ENCODE results near the gene PKDREJ.

PKDREJ gene

GRCh38 chr22:46246178-46246577, 17.0 kb downstream of the PKDREJ start:
- Histone ChIP-seq H3K4me3 (ENCODE audit: insufficient read length, low read depth) (no peak overlapping the region), H3K9me3 (ENCODE audit: insufficient read depth, low read length) (no peaks in the 10 kb centered on the region), H3K36me3 (ENCODE audit: insufficient read depth, insufficient read length, low read length) (peaks cover 29% of the 10 kb centered on the region), H3K27me3 (ENCODE audit: insufficient read depth, insufficient read length) (peaks cover 4% of the 10 kb centered on the region), H3K9ac (ENCODE audit: insufficient read length, low read depth) (no peak overlapping the region), H3K4me1 (ENCODE audit: insufficient read depth, insufficient read length) (peaks cover 4% of the 10 kb centered on the region)
- no peak for TF ChIP-seq ZNF274 (IDR thresholded peaks at IDR 0.05; ENCODE audit: low read depth, low read length)
- TF ChIP-seq SUZ12 (IDR thresholded peaks at IDR 0.05; ENCODE audit: extremely low read depth, insufficient read depth, insufficient read length), result no peak
- TF ChIP-seq YY1 (IDR thresholded peaks at IDR 0.05; ENCODE audit: insufficient read depth, insufficient read length), result no peak
- no peak for DNase-seq (ENCODE audit: low read depth, low spot score)

- H3K9me3 ChIP-seq (ENCODE audit: insufficient read depth, low read length), result no peaks in the 10 kb centered on the region
- no peaks in the 10 kb centered on the region for H3K27me3 ChIP-seq (ENCODE audit: insufficient read depth, insufficient read length)
- H3K9ac ChIP-seq (ENCODE audit: insufficient read length, low read depth), result no peak overlapping the region
- TF ChIP-seq SUZ12 (IDR thresholded peaks at IDR 0.05; ENCODE audit: extremely low read depth, insufficient read depth, insufficient read length), result no peak
- no peak for TF ChIP-seq YY1 (IDR thresholded peaks at IDR 0.05; ENCODE audit: insufficient read depth, insufficient read length)
- no peak for TF ChIP-seq ZNF274 (IDR thresholded peaks at IDR 0.05; ENCODE audit: low read depth, low read length)
- peaks cover 29% of the 10 kb centered on the region for H3K36me3 ChIP-seq (ENCODE audit: insufficient read depth, insufficient read length, low read length)
- H3K4me1 ChIP-seq (ENCODE audit: insufficient read depth, insufficient read length), result peaks cover 1% of the 10 kb centered on the region
- DNase-seq (ENCODE audit: low read depth, low spot score), result no peak
- H3K4me3 ChIP-seq (ENCODE audit: insufficient read length, low read depth), result no peak overlapping the region
Observed at GRCh38 chr22:46245511-46245910, 17.6 kb downstream of the PKDREJ start.

GRCh38 chr22:46244771-46245170, 18.4 kb downstream of the PKDREJ start:
- no peaks in the 10 kb centered on the region for H3K27me3 ChIP-seq (ENCODE audit: insufficient read depth, insufficient read length)
- no peaks in the 10 kb centered on the region for H3K4me1 ChIP-seq (ENCODE audit: insufficient read depth, insufficient read length)
- H3K36me3 ChIP-seq (ENCODE audit: insufficient read depth, insufficient read length, low read length), result peaks cover 29% of the 10 kb centered on the region
- no peak overlapping the region for H3K9ac ChIP-seq (ENCODE audit: insufficient read length, low read depth)
- no peak for TF ChIP-seq SUZ12 (IDR thresholded peaks at IDR 0.05; ENCODE audit: extremely low read depth, insufficient read depth, insufficient read length)
- no peak for TF ChIP-seq YY1 (IDR thresholded peaks at IDR 0.05; ENCODE audit: insufficient read depth, insufficient read length)
- TF ChIP-seq ZNF274 (IDR thresholded peaks at IDR 0.05; ENCODE audit: low read depth, low read length), result no peak
- H3K4me3 ChIP-seq (ENCODE audit: insufficient read length, low read depth), result no peak overlapping the region
- H3K9me3 ChIP-seq (ENCODE audit: insufficient read depth, low read length), result no peaks in the 10 kb centered on the region
- DNase-seq (ENCODE audit: low read depth, low spot score), result no peak

GRCh38 chr22:46242076-46242475, 21.1 kb downstream of the PKDREJ start:
- DNase-seq (ENCODE audit: low read depth, low spot score), result no peak
- no peak for TF ChIP-seq YY1 (IDR thresholded peaks at IDR 0.05; ENCODE audit: insufficient read depth, insufficient read length)
- TF ChIP-seq ZNF274 (IDR thresholded peaks at IDR 0.05; ENCODE audit: low read depth, low read length), result no peak
- no peak for TF ChIP-seq SUZ12 (IDR thresholded peaks at IDR 0.05; ENCODE audit: extremely low read depth, insufficient read depth, insufficient read length)
- Histone ChIP-seq H3K4me1 (ENCODE audit: insufficient read depth, insufficient read length) (no peaks in the 10 kb centered on the region), H3K9me3 (ENCODE audit: insufficient read depth, low read length) (peaks cover 16% of the 10 kb centered on the region; the same call in 1 of the 2 replicates), H3K9ac (ENCODE audit: insufficient read length, low read depth) (no peak overlapping the region), H3K4me3 (ENCODE audit: insufficient read length, low read depth) (no peak overlapping the region), H3K27me3 (ENCODE audit: insufficient read depth, insufficient read length) (no peaks in the 10 kb centered on the region), H3K36me3 (ENCODE audit: insufficient read depth, insufficient read length, low read length) (peaks cover 17% of the 10 kb centered on the region)

- H3K4me1 ChIP-seq (ENCODE audit: insufficient read depth, insufficient read length), result no peaks in the 10 kb centered on the region
- H3K9ac ChIP-seq (ENCODE audit: insufficient read length, low read depth), result no peak overlapping the region
- H3K9me3 ChIP-seq (ENCODE audit: insufficient read depth, low read length), result peaks cover 16% of the 10 kb centered on the region; the same call in 1 of the 2 replicates
- DNase-seq (ENCODE audit: low read depth, low spot score), result no peak
- H3K4me3 ChIP-seq (ENCODE audit: insufficient read length, low read depth), result no peak overlapping the region
- TF ChIP-seq SUZ12 (IDR thresholded peaks at IDR 0.05; ENCODE audit: extremely low read depth, insufficient read depth, insufficient read length) (no peak), ZNF274 (IDR thresholded peaks at IDR 0.05; ENCODE audit: low read depth, low read length) (no peak)
- peaks cover 11% of the 10 kb centered on the region for H3K36me3 ChIP-seq (ENCODE audit: insufficient read depth, insufficient read length, low read length)
- no peaks in the 10 kb centered on the region for H3K27me3 ChIP-seq (ENCODE audit: insufficient read depth, insufficient read length)
Observed at GRCh38 chr22:46241396-46242007, 21.6 kb downstream of the PKDREJ start.

GRCh38 chr22:46240907-46241306, 22.2 kb downstream of the PKDREJ start:
- peaks cover 8% of the 10 kb centered on the region for H3K36me3 ChIP-seq (ENCODE audit: insufficient read depth, insufficient read length, low read length)
- H3K9ac ChIP-seq (ENCODE audit: insufficient read length, low read depth), result no peak overlapping the region
- H3K9me3 ChIP-seq (ENCODE audit: insufficient read depth, low read length), result peaks cover 16% of the 10 kb centered on the region; the same call in 1 of the 2 replicates
- no peaks in the 10 kb centered on the region for H3K4me1 ChIP-seq (ENCODE audit: insufficient read depth, insufficient read length)
- H3K4me3 ChIP-seq (ENCODE audit: insufficient read length, low read depth), result no peak overlapping the region
- TF ChIP-seq SUZ12 (IDR thresholded peaks at IDR 0.05; ENCODE audit: extremely low read depth, insufficient read depth, insufficient read length) (no peak), ZNF274 (IDR thresholded peaks at IDR 0.05; ENCODE audit: low read depth, low read length) (no peak), YY1 (IDR thresholded peaks at IDR 0.05; ENCODE audit: insufficient read depth, insufficient read length) (no peak)
- H3K27me3 ChIP-seq (ENCODE audit: insufficient read depth, insufficient read length), result no peaks in the 10 kb centered on the region
- no peak for DNase-seq (ENCODE audit: low read depth, low spot score)

GRCh38 chr22:46240506-46240905, 22.6 kb downstream of the PKDREJ start:
- TF ChIP-seq ZNF274 (IDR thresholded peaks at IDR 0.05; ENCODE audit: low read depth, low read length) (no peak), YY1 (IDR thresholded peaks at IDR 0.05; ENCODE audit: insufficient read depth, insufficient read length) (no peak), SUZ12 (IDR thresholded peaks at IDR 0.05; ENCODE audit: extremely low read depth, insufficient read depth, insufficient read length) (no peak)
- Histone ChIP-seq H3K9ac (ENCODE audit: insufficient read length, low read depth) (no peak overlapping the region), H3K36me3 (ENCODE audit: insufficient read depth, insufficient read length, low read length) (peaks cover 8% of the 10 kb centered on the region), H3K27me3 (ENCODE audit: insufficient read depth, insufficient read length) (no peaks in the 10 kb centered on the region), H3K9me3 (ENCODE audit: insufficient read depth, low read length) (peaks cover 16% of the 10 kb centered on the region; the same call in 1 of the 2 replicates), H3K4me1 (ENCODE audit: insufficient read depth, insufficient read length) (no peaks in the 10 kb centered on the region), H3K4me3 (ENCODE audit: insufficient read length, low read depth) (no peak overlapping the region)
- no peak for DNase-seq (ENCODE audit: low read depth, low spot score)
